ENCODE data around the gene ALB. TPM values are rescaled to one million over a fixed set of nuclear protein-coding genes. Genes with fewer than 3 reads are reported as not detected.

ALB gene
- total and polyA plus RNA-seq, 2 donors (not counting 1 experiment from before 2014, with no cell fraction given): 0.24 TPM; not detected in 1

- DNase-seq (no peak), ATAC-seq (ENCODE audit: low read depth) (no peak)
- Histone ChIP-seq H3K9me3 (ENCODE audit: control extremely low read depth in 1 of 3, control insufficient read depth in 2 of 3, insufficient read depth in 1 of 3, low read length in 2 of 3) (no peaks in the 10 kb centered on the region), H3K36me3 (replicated peaks in 1 of 2; ENCODE audit: control extremely low read depth in 1 of 2, control insufficient read depth in 1 of 2, extremely low read depth in 1 of 2, insufficient read depth in 2 of 2, low read length in 1 of 2) (no peaks in the 10 kb centered on the region), H4K20me1 (ENCODE audit: control insufficient read depth, insufficient read depth, low read length, poor library complexity, severe bottlenecking) (no peaks in the 10 kb centered on the region), H3K4me2 (replicated peaks; ENCODE audit: low read depth, low read length, poor library complexity, severe bottlenecking) (no peak overlapping the region), H3K4me1 (ENCODE audit: control insufficient read depth in 2 of 2, insufficient read depth in 2 of 2, low read length in 2 of 2) (no peaks in the 10 kb centered on the region), H3K9ac (ENCODE audit: low read length) (no peak overlapping the region), H2AFZ (ENCODE audit: insufficient read depth, low read depth, low read length, poor library complexity, severe bottlenecking) (no peak overlapping the region), H3K79me2 (ENCODE audit: control insufficient read depth, insufficient read depth, low read length) (no peaks in the 10 kb centered on the region), H3K4me3 (ENCODE audit: control extremely low read depth in 1 of 5, extremely low read depth in 1 of 5, insufficient read depth in 1 of 5, low read depth in 2 of 5, low read length in 4 of 5) (no peak overlapping the region), H3K27me3 (replicated peaks in 1 of 4; ENCODE audit: control extremely low read depth in 1 of 4, control insufficient read depth in 3 of 4, insufficient read depth in 4 of 4, low read length in 3 of 4) (no peaks in the 10 kb centered on the region), H3K27ac (ENCODE audit: low read length in 2 of 2) (no peak overlapping the region)
- Mint-ChIP-seq H3K4me3 (no peak overlapping the region), H3K27ac (no peak overlapping the region), H3K9me3 (ENCODE audit: insufficient read depth) (no peaks in the 10 kb centered on the region), H3K4me1 (no peaks in the 10 kb centered on the region), H3K27me3 (peaks cover 3% of the 10 kb centered on the region)
- 100% methylated on average over 5 of the region's 8 CpGs for WGBS (ENCODE audit: insufficient coverage)
- TF ChIP-seq EZH2 (IDR thresholded peaks at IDR 0.05; ENCODE audit: borderline replicate concordance, insufficient read depth, low read depth, low read length, poor library complexity, severe bottlenecking) (no peak), CTCF (IDR thresholded peaks at IDR 0.05) (no peak)
- intact Hi-C loops (cut with micrococcal nuclease): no loop called here
- CTCF ChIA-PET: no interaction called here
- POLR2A ChIA-PET: no interaction called here
These were observed 7.8 kb downstream of the ALB start for GRCh38 chr4:73411731-73412414.

GRCh38 chr4:73413294-73413755, 9.2 kb downstream of the ALB start:
- Histone ChIP-seq H3K9ac (ENCODE audit: low read length) (no peak overlapping the region), H3K4me1 (ENCODE audit: control insufficient read depth in 2 of 2, insufficient read depth in 2 of 2, low read length in 2 of 2) (no peaks in the 10 kb centered on the region), H3K4me2 (replicated peaks; ENCODE audit: low read depth, low read length, poor library complexity, severe bottlenecking) (no peak overlapping the region), H3K79me2 (ENCODE audit: control insufficient read depth, insufficient read depth, low read length) (no peaks in the 10 kb centered on the region), H3K9me3 (ENCODE audit: control extremely low read depth in 1 of 3, control insufficient read depth in 2 of 3, insufficient read depth in 1 of 3, low read length in 2 of 3) (no peaks in the 10 kb centered on the region), H3K27ac (ENCODE audit: low read length in 2 of 2) (no peak overlapping the region), H3K27me3 (replicated peaks in 1 of 4; ENCODE audit: control extremely low read depth in 1 of 4, control insufficient read depth in 3 of 4, insufficient read depth in 4 of 4, low read length in 3 of 4) (no peaks in the 10 kb centered on the region), H4K20me1 (ENCODE audit: control insufficient read depth, insufficient read depth, low read length, poor library complexity, severe bottlenecking) (no peaks in the 10 kb centered on the region), H3K4me3 (ENCODE audit: control extremely low read depth in 1 of 5, extremely low read depth in 1 of 5, insufficient read depth in 1 of 5, low read depth in 2 of 5, low read length in 4 of 5) (no peak overlapping the region), H3K36me3 (replicated peaks in 1 of 2; ENCODE audit: control extremely low read depth in 1 of 2, control insufficient read depth in 1 of 2, extremely low read depth in 1 of 2, insufficient read depth in 2 of 2, low read length in 1 of 2) (no peaks in the 10 kb centered on the region), H2AFZ (ENCODE audit: insufficient read depth, low read depth, low read length, poor library complexity, severe bottlenecking) (no peak overlapping the region)
- Mint-ChIP-seq H3K4me1 (no peaks in the 10 kb centered on the region), H3K9me3 (ENCODE audit: insufficient read depth) (no peaks in the 10 kb centered on the region), H3K27ac (no peak overlapping the region), H3K27me3 (peaks cover 3% of the 10 kb centered on the region), H3K4me3 (no peak overlapping the region)
- no peak for TF ChIP-seq EZH2 (IDR thresholded peaks at IDR 0.05; ENCODE audit: borderline replicate concordance, insufficient read depth, low read depth, low read length, poor library complexity, severe bottlenecking)
- TF ChIP-seq CTCF (IDR thresholded peaks at IDR 0.05): no peak
- CTCF ChIA-PET: no interaction called here
- POLR2A ChIA-PET: no interaction called here
- ATAC-seq (ENCODE audit: low read depth): no peak
- no peak for DNase-seq
- 85% methylated on average over 2 of the region's 4 CpGs for WGBS (ENCODE audit: insufficient coverage)
- intact Hi-C loops (cut with micrococcal nuclease): no loop called here
